Naive thymus-derived CD4-positive, alpha-beta T cell (primary cell): Measurements from ENCODE around the gene RTN4IP1. TPM values are rescaled to one million over a fixed set of nuclear protein-coding genes. Genes with fewer than 3 reads are reported as not detected.

Source experiments
- ATAC-seq: fragments of 150-1000 bp; cut with Tn5 transposase; 2 replicates; pipeline ENCODE4 v1.10.0; 2021; ENCODE audit warnings: mild to moderate bottlenecking, moderate library complexity
- CTCF ChIA-PET: fragments of 350-600 bp; sonication (Branson Sonifier 250); formaldehyde crosslinking; loops from one replicate; lab custom pipeline; 2021; ENCODE audit warnings: antibody characterized with exemption; lab: Charles Lee
- POLR2A ChIA-PET: fragments of 350-600 bp; sonication (Branson Sonifier 250); formaldehyde crosslinking; loops from one replicate; lab custom pipeline; 2021; ENCODE audit warnings: antibody characterized with exemption, inconsistent platforms; lab: Charles Lee
- DNase-seq, 9 donors: peaks; one replicate each; pipeline versions ENCODE4 v3.0.0 to v3.0.0-alpha.2; 2020 to 2022; ENCODE audit warnings: mixed read lengths in 1 of 9
- H3K27ac ChIP-seq: one replicate; pipeline ENCODE4 v1.7.0; 2013; ENCODE audit warnings: mild to moderate bottlenecking, low read depth, low read length, moderate library complexity
- H3K27me3 ChIP-seq, 2 donors: one replicate each; pipeline ENCODE4 v1.7.0; 2013; ENCODE audit warnings: low read length in 2 of 2, mild to moderate bottlenecking in 2 of 2, moderate library complexity in 2 of 2; ENCODE audit not compliant: control insufficient read depth in 2 of 2, insufficient read depth in 2 of 2
- H3K36me3 ChIP-seq, 3 experiments: 1 replicate in 2 of 3; 2 replicates in 1 of 3; pipeline ENCODE4 v1.7.0; 2013; ENCODE audit warnings: low read length in 3 of 3, mild to moderate bottlenecking in 3 of 3, moderate library complexity in 1 of 3; ENCODE audit not compliant: insufficient read depth in 3 of 3, control insufficient read depth in 2 of 3
- H3K4me1 ChIP-seq, 2 donors: one replicate each; pipeline ENCODE4 v1.7.0; 2013; ENCODE audit warnings: low read length in 2 of 2, mild to moderate bottlenecking in 2 of 2, moderate library complexity in 1 of 2; ENCODE audit not compliant: control insufficient read depth in 2 of 2, insufficient read depth in 2 of 2
- H3K4me3 ChIP-seq: 2 replicates; pipeline ENCODE4 v1.7.0; 2013; ENCODE audit warnings: mild to moderate bottlenecking, low read length
- H3K9me3 ChIP-seq, 3 experiments: 1 replicate in 2 of 3; 2 replicates in 1 of 3; pipeline ENCODE4 v1.7.0; 2013; ENCODE audit warnings: low read length in 3 of 3; ENCODE audit not compliant: control insufficient read depth in 2 of 3
- H3K27ac Mint-ChIP-seq, 9 donors: one replicate each; pipeline ENCODE4 v1.8.0; 2020 to 2022; ENCODE audit warnings: mixed read lengths in 9 of 9, mild to moderate bottlenecking in 8 of 9, moderate library complexity in 5 of 9, inconsistent platforms in 2 of 9
- H3K27me3 Mint-ChIP-seq, 5 donors: one replicate each; pipeline ENCODE4 v1.8.0; 2021 to 2022; ENCODE audit warnings: mixed read lengths in 5 of 5, mild to moderate bottlenecking in 1 of 5
- H3K36me3 Mint-ChIP-seq, 5 donors: one replicate each; pipeline ENCODE4 v1.8.0; 2020 to 2022; ENCODE audit warnings: mixed read lengths in 5 of 5, mild to moderate bottlenecking in 3 of 5, inconsistent platforms in 1 of 5
- H3K4me1 Mint-ChIP-seq, 7 donors: one replicate each; pipeline ENCODE4 v1.8.0; 2020 to 2022; ENCODE audit warnings: mixed read lengths in 7 of 7, mild to moderate bottlenecking in 3 of 7, inconsistent platforms in 1 of 7
- H3K4me3 Mint-ChIP-seq, 10 donors: one replicate each; pipeline ENCODE4 v1.8.0; 2020 to 2022; ENCODE audit warnings: mild to moderate bottlenecking in 10 of 10, mixed read lengths in 10 of 10, moderate library complexity in 6 of 10, inconsistent platforms in 2 of 10
- H3K9me3 Mint-ChIP-seq, 11 donors: one replicate each; pipeline ENCODE4 v1.8.0; 2020 to 2022; ENCODE audit warnings: mixed read lengths in 11 of 11, mild to moderate bottlenecking in 4 of 11, inconsistent platforms in 1 of 11, moderate library complexity in 1 of 11
- intact Hi-C, 2 donors: fragments of 100-400 bp; cut with micrococcal nuclease; formaldehyde crosslinking; loops; one replicate each; pipeline ENCODE4 v1.15.1; 2023
- polyA plus RNA-seq, 2 donors: library from polyadenylated mRNA; unstranded; fragments of 300-500 nt; fragmentation: Illumina TruSeq; gene quantifications; one replicate each; pipeline ENCODE4 v1.2.3, GENCODE V29; 2021
- total RNA-seq, 6 experiments: library from RNA in 5 of 6; stranded (reverse) in 5 of 6; gene quantifications; 1 replicate in 5 of 6; 2 replicates in 1 of 6; pipeline ENCODE4 v1.2.3 and lab custom pipeline; 2021 to 2026

RTN4IP1 gene
- total and polyA plus RNA-seq, 7 experiments from 2014 or later, result 5.1 to 9.4 (median 5.8) TPM

GRCh38 chr6:106666282-106667021 lies 37.2 kb upstream of the RTN4IP1 start:
- peaks cover 0 to 8% (median 4%) of the 10 kb centered on the region in 7 donors for H3K4me1 Mint-ChIP-seq
- intact Hi-C loops, result no loop called here
- Histone ChIP-seq H3K36me3 (peaks cover 0 to 22% (median 11%) of the 10 kb centered on the region in 3 experiments), H3K27ac (no peak overlapping the region), H3K4me1 (no peaks in the 10 kb centered on the region), H3K4me3 (no peak overlapping the region), H3K9me3 (no peaks in the 10 kb centered on the region), H3K27me3 (no peaks in the 10 kb centered on the region)
- CTCF ChIA-PET, result no interaction called here
- H3K36me3 Mint-ChIP-seq, result peaks cover 4 to 41% (median 29%) of the 10 kb centered on the region in 5 donors
- POLR2A ChIA-PET, result no interaction called here
- H3K27ac Mint-ChIP-seq, result peak overlapping the region in 1 of 9 donors; percentile 28
- H3K27me3 Mint-ChIP-seq, result no peaks in the 10 kb centered on the region
- no peak overlapping the region for H3K4me3 Mint-ChIP-seq
- peaks cover 0 to 2% (median 0%) of the 10 kb centered on the region in 11 donors for H3K9me3 Mint-ChIP-seq
- DNase-seq, result no peak
- peak; percentile 65 for ATAC-seq

GRCh38 chr6:106662458-106662857 lies 33.2 kb upstream of the RTN4IP1 start:
- CTCF ChIA-PET, result no interaction called here
- Mint-ChIP-seq H3K27ac (no peak overlapping the region), H3K27me3 (no peaks in the 10 kb centered on the region), H3K36me3 (peaks cover 13 to 72% (median 56%) of the 10 kb centered on the region in 5 donors), H3K9me3 (peaks cover 0 to 13% (median 7%) of the 10 kb centered on the region in 11 donors), H3K4me3 (no peak overlapping the region), H3K4me1 (peaks cover 0 to 8% (median 4%) of the 10 kb centered on the region in 7 donors)
- H3K27me3 ChIP-seq, result no peaks in the 10 kb centered on the region
- intact Hi-C loops, result no loop called here
- POLR2A ChIA-PET, result interaction anchor here (0.5 kb wide), 1 partner anchor 18 kb away, joined by 3 read pairs; no protein-coding TSS in a partner anchor
- DNase-seq, result no peak
- peaks cover 0 to 45% (median 11%) of the 10 kb centered on the region in 3 experiments for H3K36me3 ChIP-seq
- no peak overlapping the region for H3K27ac ChIP-seq
- no peak for ATAC-seq
- no peaks in the 10 kb centered on the region for H3K4me1 ChIP-seq
- H3K9me3 ChIP-seq, result peaks cover 0 to 5% (median 0%) of the 10 kb centered on the region in 3 experiments
- no peak overlapping the region for H3K4me3 ChIP-seq

- CTCF ChIA-PET, result no interaction called here
Observed at GRCh38 chr6:106659859-106660258, 30.6 kb upstream of the RTN4IP1 start.

GRCh38 chr6:106658469-106658868 lies 29.2 kb upstream of the RTN4IP1 start:
- peak overlapping the region in 1 of 9 donors; percentile 41 for H3K27ac Mint-ChIP-seq
- Histone ChIP-seq H3K36me3 (peaks cover 7 to 70% (median 16%) of the 10 kb centered on the region in 3 experiments), H3K9me3 (peaks cover 0 to 5% (median 0%) of the 10 kb centered on the region in 3 experiments), H3K27ac (no peak overlapping the region), H3K27me3 (no peaks in the 10 kb centered on the region), H3K4me1 (no peaks in the 10 kb centered on the region), H3K4me3 (no peak overlapping the region)
- ChIA-PET POLR2A (no interaction called here), CTCF (no interaction called here)
- peaks cover 16 to 88% (median 65%) of the 10 kb centered on the region in 5 donors for H3K36me3 Mint-ChIP-seq
- no peak for ATAC-seq
- intact Hi-C loops, result no loop called here
- DNase-seq, result no peak
- no peaks in the 10 kb centered on the region for H3K4me1 Mint-ChIP-seq
- H3K9me3 Mint-ChIP-seq, result peaks cover 0 to 17% (median 7%) of the 10 kb centered on the region in 11 donors
- H3K4me3 Mint-ChIP-seq, result no peak overlapping the region
- no peaks in the 10 kb centered on the region for H3K27me3 Mint-ChIP-seq

More at GRCh38 chr6:106659859-106660258, 30.6 kb upstream of the RTN4IP1 start:
- DNase-seq (no peak), ATAC-seq (no peak)
- Histone ChIP-seq H3K9me3 (peaks cover 0 to 5% (median 0%) of the 10 kb centered on the region in 3 experiments), H3K4me3 (no peak overlapping the region), H3K27ac (no peak overlapping the region), H3K27me3 (no peaks in the 10 kb centered on the region), H3K4me1 (no peaks in the 10 kb centered on the region), H3K36me3 (peaks cover 7 to 66% (median 17%) of the 10 kb centered on the region in 3 experiments)
- Mint-ChIP-seq H3K4me1 (peaks cover 0 to 8% (median 4%) of the 10 kb centered on the region in 7 donors), H3K4me3 (no peak overlapping the region), H3K27ac (peak overlapping the region in 1 of 9 donors; percentile 23), H3K9me3 (peaks cover 0 to 17% (median 8%) of the 10 kb centered on the region in 11 donors), H3K36me3 (peaks cover 15 to 88% (median 69%) of the 10 kb centered on the region in 5 donors), H3K27me3 (no peaks in the 10 kb centered on the region)
- POLR2A ChIA-PET, result interaction anchor here (0.6 kb wide), 1 partner anchor 539 kb away, joined by 5 read pairs; no protein-coding TSS in a partner anchor
- intact Hi-C loops, result no loop called here

- ChIA-PET CTCF (interaction anchor here (0.6 kb wide), 1 partner anchor 1751 kb away, joined by 3 read pairs; no protein-coding TSS in a partner anchor), POLR2A (no interaction called here)
- DNase-seq (no peak), ATAC-seq (no peak)
- intact Hi-C loops, result no loop called here
- no peaks in the 10 kb centered on the region for H3K9me3 Mint-ChIP-seq
- Histone ChIP-seq H3K9me3 (no peaks in the 10 kb centered on the region), H3K27ac (no peak overlapping the region), H3K4me3 (no peak overlapping the region), H3K4me1 (no peaks in the 10 kb centered on the region), H3K27me3 (no peaks in the 10 kb centered on the region), H3K36me3 (peaks cover 0 to 49% (median 16%) of the 10 kb centered on the region in 3 experiments)
- H3K36me3 Mint-ChIP-seq, result peaks cover 0 to 52% (median 20%) of the 10 kb centered on the region in 5 donors
- H3K27me3 Mint-ChIP-seq, result no peaks in the 10 kb centered on the region
- no peaks in the 10 kb centered on the region for H3K4me1 Mint-ChIP-seq
- H3K4me3 Mint-ChIP-seq, result no peak overlapping the region
- no peak overlapping the region for H3K27ac Mint-ChIP-seq
Observed at GRCh38 chr6:106648651-106649308, 19.5 kb upstream of the RTN4IP1 start.

- Mint-ChIP-seq H3K9me3 (no peaks in the 10 kb centered on the region), H3K27ac (peak overlapping the region in 1 of 9 donors; percentile 10), H3K36me3 (peaks cover 6 to 41% (median 28%) of the 10 kb centered on the region in 5 donors), H3K27me3 (no peaks in the 10 kb centered on the region), H3K4me1 (peaks cover 2 to 16% (median 12%) of the 10 kb centered on the region in 7 donors), H3K4me3 (no peak overlapping the region)
- ChIA-PET CTCF (no interaction called here), POLR2A (no interaction called here)
- intact Hi-C loops, result no loop called here
- Histone ChIP-seq H3K27me3 (no peaks in the 10 kb centered on the region), H3K9me3 (no peaks in the 10 kb centered on the region), H3K4me3 (no peak overlapping the region), H3K4me1 (no peaks in the 10 kb centered on the region), H3K36me3 (peaks cover 0 to 48% (median 0%) of the 10 kb centered on the region in 3 experiments), H3K27ac (no peak overlapping the region)
- DNase-seq, result no peak
- ATAC-seq, result no peak
Observed at GRCh38 chr6:106643061-106643460, 13.8 kb upstream of the RTN4IP1 start.
